NCI-H524 (cell line): ENCODE measurements around the gene LOXL1.
A peak's percentile ranks its signal among the peaks of the same experiment; 100 is the strongest.

Experiments
- DNase-seq, 2 experiments: peaks; one replicate each; lab custom pipeline; 2025; lab: John Stamatoyannopoulos, UW

LOXL1 gene

DNA sequence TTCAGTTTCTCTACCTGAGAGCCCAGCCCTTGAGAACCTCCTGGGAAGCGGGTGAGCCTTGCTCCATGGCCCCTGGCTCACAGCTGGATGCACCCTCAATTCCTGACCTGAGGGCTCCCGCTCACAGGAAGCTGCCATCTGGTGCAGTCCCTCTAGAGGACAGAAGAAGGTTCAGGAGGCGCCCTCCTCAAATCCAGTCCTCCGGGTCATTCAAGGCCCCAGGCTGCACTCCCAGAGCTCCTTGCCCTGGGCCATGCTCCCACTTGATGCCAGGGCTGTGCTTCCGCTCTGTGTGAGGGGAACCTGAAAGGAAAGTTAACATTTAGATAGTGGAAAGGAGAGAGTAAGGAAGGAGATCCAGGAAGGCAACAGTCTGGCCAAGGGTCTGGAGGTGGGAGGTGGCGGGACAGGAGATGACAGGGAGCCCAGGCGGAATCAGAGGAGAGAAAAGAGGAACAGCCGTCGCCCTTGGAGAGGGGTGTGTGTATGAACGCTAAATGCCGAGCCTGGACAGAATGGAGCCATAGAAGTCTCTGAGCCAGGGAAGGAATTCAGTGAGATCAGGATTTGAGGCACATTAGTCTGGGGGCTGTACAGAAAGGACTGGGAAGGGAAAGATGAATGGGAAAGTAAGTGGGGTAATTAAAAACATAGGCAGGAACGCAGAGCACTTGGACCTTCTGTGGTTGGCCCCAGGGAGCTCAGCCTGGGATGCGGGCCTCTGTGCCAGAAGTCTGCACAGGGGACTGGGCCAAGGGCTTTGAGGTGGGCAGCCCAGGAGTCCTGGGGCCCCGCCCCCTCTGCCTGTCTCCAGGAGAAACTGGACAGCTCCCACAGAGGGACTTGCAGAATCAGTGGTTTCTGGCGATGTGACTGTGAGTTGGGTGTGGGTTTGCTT, 26.8 kb upstream of the LOXL1 start:
- peak; percentile 34 to 85 for DNase-seq

GRCh38 chr15:73900095-73900712, 26.1 kb upstream of the LOXL1 start:
- DNase-seq: peak in 1 of 2 experiments; percentile 57

GRCh38 chr15:73901126-73901810, 25.0 kb upstream of the LOXL1 start:
- no peak for DNase-seq

- DNase-seq: no peak
These were observed 23.9 kb upstream of the LOXL1 start for GRCh38 chr15:73902121-73903020.

- DNase-seq: no peak
These were observed 22.0 kb upstream of the LOXL1 start for GRCh38 chr15:73904026-73904815.

DNA sequence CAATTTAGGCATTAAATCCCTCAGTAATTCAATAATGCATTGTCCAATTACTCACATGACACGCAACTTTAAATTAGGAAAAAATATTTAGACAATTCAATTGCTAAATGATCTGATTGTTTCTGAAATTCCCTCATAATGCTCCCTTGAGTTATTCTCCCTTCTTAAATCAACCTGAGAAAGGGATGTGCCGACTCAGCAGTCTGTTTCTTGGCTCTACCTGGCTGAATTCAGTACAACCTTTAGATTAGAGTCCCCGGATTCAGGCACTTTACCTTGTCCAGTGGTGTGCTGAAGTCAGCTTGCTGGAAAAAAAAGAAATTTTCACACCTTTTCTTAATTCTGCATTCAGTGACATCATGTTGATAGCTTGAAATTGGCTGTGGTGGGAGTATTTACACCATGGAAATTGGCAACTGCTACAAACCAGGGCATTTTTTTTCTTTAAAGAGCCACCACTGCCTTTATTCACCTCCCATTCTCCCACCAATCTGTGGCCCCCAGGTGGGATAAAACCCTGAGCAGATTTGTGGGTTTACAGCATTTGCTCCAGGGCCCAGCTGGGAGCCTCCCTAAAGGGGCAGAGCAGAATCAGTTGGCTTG, 20.9 kb upstream of the LOXL1 start:
- no peak for DNase-seq

DNA sequence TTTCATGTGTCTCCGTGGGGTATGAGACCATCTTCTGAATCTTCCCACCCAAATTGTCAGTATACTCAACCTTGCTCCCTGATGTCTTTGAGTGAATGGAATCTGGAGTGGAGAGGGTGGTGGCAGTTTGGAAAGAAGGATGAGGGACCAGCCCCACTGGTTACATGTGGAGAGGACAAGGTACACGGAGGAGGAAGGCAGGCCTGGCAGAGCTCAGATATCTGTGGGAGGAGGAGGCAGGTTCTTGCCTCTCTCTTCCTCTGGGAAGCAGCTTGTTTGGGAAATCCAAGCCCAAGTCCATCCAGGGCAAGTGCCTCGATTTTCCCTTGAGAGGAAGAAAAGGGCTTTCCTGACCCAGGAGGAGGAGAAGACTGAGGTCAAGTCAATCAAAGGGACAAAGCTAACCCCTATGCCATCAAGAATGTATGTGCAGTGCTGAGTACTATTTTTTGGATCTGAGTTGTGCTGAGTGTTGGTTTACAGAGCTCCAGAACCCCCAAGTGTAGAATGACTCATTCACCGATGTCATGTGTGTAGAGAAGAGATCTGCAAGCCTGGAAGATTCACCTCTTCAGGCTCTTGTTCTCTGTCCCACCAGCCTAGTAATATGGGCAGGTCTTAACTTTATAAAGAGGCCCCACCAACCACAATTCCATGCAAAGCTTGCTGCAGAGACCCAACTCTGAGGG, 19.8 kb upstream of the LOXL1 start:
- DNase-seq: no peak

DNA sequence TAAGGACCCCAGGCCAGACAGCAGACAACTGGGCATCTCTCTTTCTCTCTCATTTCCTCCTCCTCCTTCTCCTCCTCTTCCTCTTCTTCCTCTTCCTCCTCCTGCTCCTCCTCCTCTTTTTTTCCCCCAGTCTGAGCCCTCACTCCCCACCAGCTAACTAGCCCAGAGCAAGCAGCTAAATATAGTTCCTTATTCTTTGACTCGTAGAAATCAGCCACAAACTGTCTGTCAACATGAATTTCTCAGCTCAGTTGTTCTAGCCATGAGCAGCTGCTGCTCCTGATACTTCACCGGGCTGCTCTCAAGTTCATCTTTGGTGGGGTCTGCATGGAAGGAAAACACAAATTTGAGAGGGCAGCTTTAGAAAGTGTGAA, 19.2 kb upstream of the LOXL1 start:
- DNase-seq: no peak

- DNase-seq: peak; percentile 70 to 88
These were observed 18.0 kb upstream of the LOXL1 start for GRCh38 chr15:73908030-73908821.

- DNase-seq: no peak
These were observed 17.5 kb upstream of the LOXL1 start for GRCh38 chr15:73908822-73909122.

DNA sequence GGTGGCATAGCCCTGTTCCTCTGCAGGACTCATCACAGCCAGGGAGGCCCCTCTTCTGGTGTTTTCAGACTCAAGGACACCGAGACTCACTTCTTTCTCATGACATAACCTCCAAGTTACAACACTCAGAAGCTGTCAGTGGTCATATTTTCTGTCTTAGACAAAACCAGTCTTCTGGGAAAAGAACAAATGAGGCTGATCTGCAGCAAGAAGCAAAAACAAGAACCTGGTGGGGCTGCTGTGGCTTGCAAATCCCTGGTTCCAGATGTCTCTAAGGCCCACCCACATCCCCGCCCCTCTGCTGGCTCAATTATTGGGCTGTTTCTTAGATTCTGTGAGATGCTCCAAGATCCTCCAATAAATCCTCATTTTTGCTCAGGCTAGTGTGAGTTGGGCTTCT, 16.6 kb upstream of the LOXL1 start:
- DNase-seq: peak in 1 of 2 experiments; percentile 67

- peak; percentile 99 for DNase-seq
These were observed 15.5 kb upstream of the LOXL1 start for GRCh38 chr15:73910522-73911303.

DNA sequence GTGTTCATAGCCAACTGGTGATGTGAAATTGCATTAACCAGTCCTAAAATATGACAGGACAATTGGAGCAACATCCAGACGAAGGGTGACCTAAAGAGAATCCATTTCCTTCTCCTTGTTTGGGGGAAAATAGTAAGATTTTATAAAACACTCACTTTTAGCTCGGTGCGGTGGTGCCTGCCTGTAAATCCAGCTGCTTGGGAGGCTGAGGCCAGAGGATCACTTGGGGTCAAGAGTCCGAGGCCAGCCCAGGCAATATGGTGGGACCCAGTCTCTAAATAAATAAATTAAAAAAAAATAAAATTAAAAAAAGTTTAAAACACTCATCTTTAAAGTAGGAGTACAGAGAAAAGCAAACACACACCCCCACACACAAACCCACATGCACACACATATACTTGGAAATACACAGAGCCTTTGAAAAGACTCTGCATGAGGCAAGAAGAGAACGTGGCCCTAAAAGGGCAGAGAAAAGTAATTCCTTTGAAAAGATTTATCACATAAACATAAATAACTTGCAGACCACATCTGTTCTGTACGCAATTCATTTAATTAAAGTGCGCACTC, 14.1 kb upstream of the LOXL1 start:
- no peak for DNase-seq

- DNase-seq: no peak
These were observed 12.1 kb upstream of the LOXL1 start for GRCh38 chr15:73914145-73914544.

GRCh38 chr15:73915082-73915481, 11.2 kb upstream of the LOXL1 start:
- no peak for DNase-seq

DNA sequence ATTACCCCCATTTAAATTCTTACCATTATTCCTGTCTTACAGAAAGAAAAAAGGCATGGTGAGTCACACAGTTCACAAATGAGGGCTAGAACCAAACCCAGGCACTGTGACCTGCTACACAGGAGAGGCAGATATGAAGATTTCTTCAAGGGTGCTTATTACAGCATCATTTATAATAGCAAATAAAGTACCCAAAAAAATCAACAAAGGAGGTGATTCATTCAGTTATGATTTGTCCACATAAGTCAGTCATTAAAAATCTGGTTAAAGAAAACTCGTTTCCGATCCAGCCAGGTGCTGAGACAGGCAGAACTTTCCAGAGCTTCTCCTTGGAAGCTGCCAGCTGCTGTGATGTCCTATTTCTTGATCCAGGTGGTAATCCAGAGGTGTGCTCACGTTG, 7.5 kb upstream of the LOXL1 start:
- DNase-seq: no peak

DNA sequence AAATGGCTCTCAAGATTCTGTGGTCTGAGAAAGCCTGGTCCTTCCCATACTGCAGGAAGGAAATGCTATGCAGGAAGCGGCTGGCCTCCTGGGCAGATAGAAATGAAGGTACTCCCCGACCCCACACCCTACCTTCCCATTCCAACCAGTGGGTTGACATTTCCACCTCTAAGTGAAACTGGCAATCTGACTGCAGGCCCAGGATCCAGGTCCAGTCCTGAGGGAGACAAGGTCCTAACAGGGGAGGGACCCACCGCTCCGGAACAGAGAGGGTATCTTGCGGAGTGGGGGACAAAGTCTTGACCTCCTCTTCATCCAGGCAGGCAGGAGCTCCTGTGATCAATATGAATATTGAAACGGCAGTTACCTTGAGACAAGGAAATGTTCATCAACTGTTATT, 6.6 kb upstream of the LOXL1 start:
- DNase-seq: no peak

- DNase-seq: peak in 1 of 2 experiments; percentile 52
These were observed 4.9 kb upstream of the LOXL1 start for GRCh38 chr15:73921254-73921925.
